Endothelial cell of umbilical vein (primary cell): ENCODE measurements around the gene ACAP2. TPM values are rescaled to one million over a fixed set of nuclear protein-coding genes. Genes with fewer than 3 reads are reported as not detected.

ENCODE experiments used
- BruUV-seq: library from RNA; stranded (reverse); fragments of 400-500 nt; replicated peaks from 2 replicates; lab custom pipeline; 2021; lab: Mats Ljungman, UMichigan
- CTCF ChIA-PET: fragments of 300-600, 350-600 bp; sonication (Branson Sonifier 250); formaldehyde crosslinking; loops from one replicate; lab custom pipeline; 2021; ENCODE audit warnings: antibody characterized with exemption, inconsistent platforms; lab: Charles Lee
- POLR2A ChIA-PET: fragments of 300-600, 350-600 bp; sonication (Branson Sonifier 250); formaldehyde crosslinking; loops from one replicate; lab custom pipeline; 2021; ENCODE audit warnings: antibody characterized with exemption, inconsistent platforms; lab: Charles Lee
- DNase-seq: peaks from one replicate; pipeline ENCODE4 v3.0.0-alpha.2; 2011; ENCODE audit warnings: low read depth, low spot score
- FAIRE-seq: peaks from 2 replicates; lab custom pipeline; 2011; peaks lifted over from hg19 to GRCh38; lab: Jason Lieb, UNC
- H2AFZ ChIP-seq: 2 replicates; pipeline ENCODE4 v1.6.0; 2012; ENCODE audit warnings: low read depth, low read length, control low read depth, inconsistent platforms
- H3K27ac ChIP-seq: 2 replicates; pipeline ENCODE4 v1.5.1; 2011; ENCODE audit warnings: low read depth, mild to moderate bottlenecking, control low read depth, low read length, moderate library complexity; ENCODE audit not compliant: insufficient read depth
- H3K27me3 ChIP-seq, 2 experiments: 2 replicates each; pipeline versions ENCODE4 v1.6.0 to v1.6.1; 2011; ENCODE audit warnings: low read length in 2 of 2, mixed read lengths in 1 of 2; ENCODE audit not compliant: control insufficient read depth in 2 of 2, insufficient read depth in 2 of 2
- H3K36me3 ChIP-seq, 2 experiments: 2 replicates in 1 of 2; 3 replicates in 1 of 2; pipeline ENCODE4 v1.5.1; 2011; ENCODE audit warnings: low read length in 2 of 2, mild to moderate bottlenecking in 1 of 2, moderate library complexity in 1 of 2; ENCODE audit not compliant: control insufficient read depth in 2 of 2, insufficient read depth in 2 of 2; ENCODE audit errors: extremely low read depth in 1 of 2
- H3K4me1 ChIP-seq: 3 replicates; pipeline ENCODE4 v1.5.1; 2011; ENCODE audit warnings: mild to moderate bottlenecking, low read length; ENCODE audit not compliant: control insufficient read depth, insufficient read depth; ENCODE audit errors: extremely low read depth
- H3K4me2 ChIP-seq: 2 replicates; pipeline ENCODE4 v1.6.1; 2011; ENCODE audit warnings: low read length, control low read depth, mixed read lengths; ENCODE audit not compliant: insufficient read depth
- H3K4me3 ChIP-seq, 3 experiments: fragments of 200-600 bp in 1 of 3; sonication (generic), shearing (Covaris generic) in 1 of 3; replicated peaks in 1 of 3; 2 replicates each; pipeline ENCODE4 v1.5.1; 2011 to 2016; ENCODE audit warnings: control low read depth in 3 of 3, low read length in 3 of 3, mild to moderate bottlenecking in 2 of 3, inconsistent platforms in 1 of 3, low read depth in 1 of 3, moderate library complexity in 1 of 3; ENCODE audit not compliant: insufficient read depth in 1 of 3
- H3K79me2 ChIP-seq: 2 replicates; pipeline ENCODE4 v1.6.0; 2012; ENCODE audit warnings: low read length, inconsistent platforms; ENCODE audit not compliant: control insufficient read depth, insufficient read depth
- H3K9ac ChIP-seq: replicated peaks from 2 replicates; pipeline ENCODE3; 2011; ENCODE audit warnings: low read length, control low read depth; ENCODE audit not compliant: insufficient read depth; ENCODE audit errors: extremely low read depth
- H3K9me1 ChIP-seq: replicated peaks from 3 replicates; pipeline ENCODE4 v1.6.0; 2011; ENCODE audit warnings: mild to moderate bottlenecking, low read length; ENCODE audit not compliant: control insufficient read depth, insufficient read depth; ENCODE audit errors: extremely low read depth
- H3K9me3 ChIP-seq: replicated peaks from 2 replicates; pipeline ENCODE4 v1.5.1; 2012; ENCODE audit warnings: low read length, inconsistent platforms; ENCODE audit not compliant: control insufficient read depth, insufficient read depth
- H4K20me1 ChIP-seq: replicated peaks from 2 replicates; pipeline ENCODE3; 2011; ENCODE audit warnings: mild to moderate bottlenecking, low read length; ENCODE audit not compliant: control insufficient read depth, insufficient read depth; ENCODE audit errors: extremely low read depth
- CTCF ChIP-seq, 2 donors: IDR thresholded peaks; 1 replicate in 1 of 2; 2 replicates in 1 of 2; pipeline ENCODE4 v1.5.1; 2011; ENCODE audit warnings: low read length in 2 of 2, mild to moderate bottlenecking in 2 of 2, moderate library complexity in 2 of 2, control low read depth in 1 of 2, inconsistent platforms in 1 of 2, low read depth in 1 of 2; ENCODE audit not compliant: insufficient read depth in 1 of 2; ENCODE audit errors: extremely low read depth in 1 of 2
- EZH2 ChIP-seq: IDR thresholded peaks from 2 replicates; pipeline ENCODE4 v1.6.1; 2012; ENCODE audit warnings: borderline replicate concordance, low read depth, mild to moderate bottlenecking, moderate library complexity, low read length, inconsistent platforms; ENCODE audit not compliant: severe bottlenecking
- FOS ChIP-seq: IDR thresholded peaks from 2 replicates; pipeline ENCODE4 v1.6.1; 2011; ENCODE audit warnings: mild to moderate bottlenecking, low read length, moderate library complexity, borderline replicate concordance; ENCODE audit not compliant: insufficient read depth
- GATA2 ChIP-seq: IDR thresholded peaks from 2 replicates; pipeline ENCODE4 v1.7.0; 2011; ENCODE audit warnings: low read depth, mild to moderate bottlenecking, moderate library complexity, mixed read lengths, low read length; ENCODE audit not compliant: insufficient read length, insufficient read depth
- JUN ChIP-seq: IDR thresholded peaks from 2 replicates; pipeline ENCODE4 v1.6.1; 2011; ENCODE audit warnings: borderline replicate concordance, low read depth; ENCODE audit not compliant: insufficient read length, insufficient read depth
- MAX ChIP-seq: IDR thresholded peaks from 2 replicates; pipeline ENCODE4 v1.6.1; 2011; ENCODE audit not compliant: insufficient read depth, insufficient read length
- MYC ChIP-seq: IDR thresholded peaks from one replicate; pipeline ENCODE4 v1.6.1; 2011; ENCODE audit warnings: mild to moderate bottlenecking, low read depth, low read length
- POLR2A ChIP-seq: IDR thresholded peaks from 2 replicates; pipeline ENCODE4 v1.6.1; 2012; ENCODE audit warnings: low read depth, mild to moderate bottlenecking, control low read depth, low read length
- POLR2AphosphoS5 ChIP-seq: IDR thresholded peaks from 2 replicates; pipeline ENCODE4 v1.6.1; 2012; ENCODE audit warnings: low read depth, mild to moderate bottlenecking, control low read depth, low read length, moderate library complexity; ENCODE audit not compliant: insufficient read depth
- dilution Hi-C: fragments of 300-500 bp; cut with MboI; formaldehyde crosslinking; loops from one replicate; pipeline ENCODE4 v1.15.0; 2019; ENCODE audit warnings: low sequenced_read_pairs; ENCODE audit not compliant: extremely low pct_ligation_motif_present
- intact Hi-C: fragments of 100-400 bp; cut with micrococcal nuclease; formaldehyde crosslinking; loops from one replicate; pipeline ENCODE4 v1.10.0; 2022
- polyA plus RNA-seq, 4 experiments: library from polyadenylated mRNA; depleted of rRNA in 3 of 4; stranded (reverse) in 3 of 4; unstranded in 1 of 4; fragments of >200 nt; gene quantifications; 2 replicates each; pipeline versions ENCODE4 v1.2.1 to v1.2.3, GENCODE V29; 2011 to 2012; ENCODE audit warnings: missing spikeins in 1 of 4
- total RNA-seq: library from RNA; stranded (reverse); gene quantifications from 2 replicates; pipeline ENCODE4 v1.2.3, GENCODE V29; 2021

The ACAP2 gene
- total and polyA plus RNA-seq, 2 donors (not counting 3 experiments of a cell fraction or from before 2014, with no cell fraction given), result 13.6 to 36.9 TPM

DNA sequence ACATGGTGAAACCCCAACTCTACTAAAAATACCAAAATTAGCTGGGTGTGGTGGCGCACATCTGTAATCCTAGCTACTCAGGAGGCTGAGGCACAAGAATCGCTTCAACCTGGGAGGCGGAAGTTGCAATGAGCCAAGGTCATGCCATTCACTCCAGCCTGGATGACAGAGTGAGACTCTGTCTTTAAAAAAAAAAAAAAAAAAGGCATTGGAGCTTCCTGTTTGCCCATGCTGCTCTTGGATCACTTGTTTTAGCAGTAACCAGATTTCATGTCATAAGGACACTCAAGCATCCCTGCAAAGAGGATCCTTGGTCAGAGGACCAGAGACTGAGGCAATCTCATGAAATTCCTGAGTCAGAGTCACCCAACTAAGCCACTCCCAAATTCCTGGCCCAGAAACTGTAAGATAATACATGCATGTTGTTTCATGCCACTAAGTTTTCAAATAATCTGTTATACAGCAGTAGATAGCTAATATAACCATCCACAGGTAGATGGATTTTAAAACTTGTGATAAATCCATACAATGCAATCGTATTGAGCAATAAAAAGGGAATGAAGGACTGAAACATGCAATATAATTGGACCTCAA is 89.8 kb downstream of the ACAP2 start:
- dilution Hi-C loops (no loop called here), intact Hi-C loops (no loop called here)
- H4K20me1 ChIP-seq, result peaks cover 3% of the 10 kb centered on the region
- no peaks in the 10 kb centered on the region for H3K4me1 ChIP-seq
- BruUV-seq, result no TSS peak
- no peak overlapping the region for H3K27ac ChIP-seq
- H3K27me3 ChIP-seq, result no peaks in the 10 kb centered on the region
- no peaks in the 10 kb centered on the region for H3K36me3 ChIP-seq
- H3K4me2 ChIP-seq, result no peak overlapping the region
- no peak overlapping the region for H3K4me3 ChIP-seq
- TF ChIP-seq FOS (no peak), MAX (no peak), CTCF (IDR thresholded peaks at IDR 0.05; ENCODE audit: extremely low read depth in 1 of 2, insufficient read depth in 1 of 2, low read depth in 1 of 2, low read length in 2 of 2) (no peak), JUN (no peak), EZH2 (no peak), MYC (no peak), POLR2A (no peak), POLR2AphosphoS5 (no peak), GATA2 (no peak)
- no peak for DNase-seq
- no peak overlapping the region for H3K9ac ChIP-seq
- no peak for FAIRE-seq
- CTCF ChIA-PET, result no interaction called here
- no peak overlapping the region for H2AFZ ChIP-seq
- no peaks in the 10 kb centered on the region for H3K9me3 ChIP-seq
- no peaks in the 10 kb centered on the region for H3K9me1 ChIP-seq
- H3K79me2 ChIP-seq, result peaks cover 5% of the 10 kb centered on the region
- POLR2A ChIA-PET, result no interaction called here
